Ishikawa (cell line): ENCODE measurements around the gene ST6GALNAC4.

ENCODE experiments used
- CEBPB ChIP-seq: IDR thresholded peaks from 2 replicates; pipeline ENCODE4 v1.6.1; 2012
- CREB1 ChIP-seq: IDR thresholded peaks from 2 replicates; pipeline ENCODE4 v1.6.1; 2012; ENCODE audit warnings: low read depth
- EGR1 ChIP-seq: IDR thresholded peaks from 2 replicates; pipeline ENCODE4 v1.6.1; 2012
- EP300 ChIP-seq: IDR thresholded peaks from 2 replicates; pipeline ENCODE4 v1.6.1; 2012; ENCODE audit warnings: borderline replicate concordance
- FOXM1 ChIP-seq: IDR thresholded peaks from 2 replicates; pipeline ENCODE4 v1.6.1; 2012; ENCODE audit warnings: low read depth, borderline replicate concordance
- MAX ChIP-seq: IDR thresholded peaks from 2 replicates; pipeline ENCODE4 v1.6.1; 2012
- NFIC ChIP-seq: IDR thresholded peaks from 2 replicates; pipeline ENCODE4 v1.6.1; 2012
- RAD21 ChIP-seq: IDR thresholded peaks from 2 replicates; pipeline ENCODE4 v1.6.1; 2012; ENCODE audit warnings: low read depth
- REST ChIP-seq: IDR thresholded peaks from 2 replicates; pipeline ENCODE4 v1.6.1; 2012; ENCODE audit warnings: low read depth, mild to moderate bottlenecking
- TAF1 ChIP-seq: IDR thresholded peaks from 2 replicates; pipeline ENCODE4 v1.6.1; 2012; ENCODE audit warnings: low read depth, mild to moderate bottlenecking
- TCF12 ChIP-seq: IDR thresholded peaks from 2 replicates; pipeline ENCODE4 v1.6.1; 2012; ENCODE audit warnings: low read depth
- TEAD4 ChIP-seq: IDR thresholded peaks from 2 replicates; pipeline ENCODE4 v1.6.1; 2012
- USF1 ChIP-seq: IDR thresholded peaks from 2 replicates; pipeline ENCODE4 v1.6.1; 2012
- YY1 ChIP-seq: IDR thresholded peaks from 2 replicates; pipeline ENCODE4 v1.6.1; 2012; ENCODE audit warnings: low read depth
- ZBTB7A ChIP-seq: IDR thresholded peaks from 2 replicates; pipeline ENCODE4 v1.6.1; 2012; ENCODE audit warnings: low read depth

Gene ST6GALNAC4

GRCh38 chr9:127921557-127922120 is 4.8 kb upstream of the ST6GALNAC4 start:
- TF ChIP-seq CREB1 (no peak), RAD21 (peak; percentile 92), NFIC (no peak), MAX (0 out of 2 replicates have a peak, but pooled peaks have one; percentile 28), TCF12 (no peak), YY1 (no peak)

GRCh38 chr9:127920794-127921193 is 4.0 kb upstream of the ST6GALNAC4 start:
- TF ChIP-seq FOXM1 (no peak), YY1 (no peak), EP300 (no peak), NFIC (no peak), MAX (no peak), USF1 (no peak), REST (no peak), CEBPB (no peak), EGR1 (no peak), TCF12 (no peak), TAF1 (no peak), TEAD4 (no peak), ZBTB7A (no peak)

- TF ChIP-seq EGR1: no peak
- TF ChIP-seq REST: no peak
- peak; percentile 48; the same call in 1 of the 2 replicates for TF ChIP-seq MAX
- peak; percentile 47 for TF ChIP-seq TEAD4
- TF ChIP-seq ZBTB7A: no peak
- no peak for TF ChIP-seq CREB1
- peak; percentile 61; the same call in 1 of the 2 replicates for TF ChIP-seq TCF12
- TF ChIP-seq YY1: no peak
- TF ChIP-seq FOXM1: no peak
- TF ChIP-seq EP300: peak; percentile 48; the same call in 1 of the 2 replicates
- no peak for TF ChIP-seq RAD21
- TF ChIP-seq USF1: no peak
- TF ChIP-seq TAF1: no peak; the same call in 1 of the 2 replicates
- peak; percentile 37; the same call in 1 of the 2 replicates for TF ChIP-seq NFIC
- TF ChIP-seq CEBPB: peak; percentile 78
Measured at GRCh38 chr9:127919253-127919815, 2.5 kb upstream of the ST6GALNAC4 start.

- no peak for TF ChIP-seq TCF12
- no peak for TF ChIP-seq TAF1
- no peak for TF ChIP-seq ZBTB7A
- no peak for TF ChIP-seq FOXM1
- TF ChIP-seq USF1: no peak
- TF ChIP-seq REST: no peak
- TF ChIP-seq MAX: no peak
- no peak for TF ChIP-seq NFIC
- TF ChIP-seq CREB1: no peak
- no peak for TF ChIP-seq EP300
- no peak for TF ChIP-seq TEAD4
Measured at GRCh38 chr9:127918183-127919107, 1.6 kb upstream of the ST6GALNAC4 start.
